Activated T-cell treated with anti-CD3 and anti-CD28 coated beads, Interleukin-2, amount 50 U/mL, for 48 hours (primary cell): Measurements from ENCODE around the gene FLACC1.
A peak's percentile ranks its signal among the peaks of the same experiment; 100 is the strongest.
"Not testable (repeated sequence)": the region's sequence is repeated elsewhere in the genome, so short reads cannot be mapped to it uniquely, and the experiment has no call there.

Experiments used
- DNase-seq, 2 experiments: peaks; one replicate each; pipeline ENCODE4 v3.0.0-alpha.2; 2020

Gene FLACC1, protein sequence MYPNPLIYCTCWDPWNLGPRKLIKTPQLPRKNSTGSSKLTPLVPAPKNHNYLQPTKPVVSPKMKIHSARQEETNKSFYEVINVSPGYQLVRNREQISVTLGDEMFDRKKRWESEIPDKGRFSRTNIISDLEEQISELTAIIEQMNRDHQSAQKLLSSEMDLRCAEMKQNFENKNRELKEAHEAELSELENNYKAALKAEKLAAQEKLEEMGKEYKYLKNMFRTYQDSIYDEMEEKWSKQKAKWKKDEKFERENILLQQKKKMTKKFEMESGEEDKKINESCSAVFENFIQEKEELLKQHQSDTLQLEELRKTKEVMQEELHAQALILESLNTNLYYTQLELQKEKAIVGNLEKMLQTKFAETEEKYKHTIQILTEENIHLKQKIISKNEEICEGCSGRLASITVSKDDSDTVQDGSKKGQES

DNA sequence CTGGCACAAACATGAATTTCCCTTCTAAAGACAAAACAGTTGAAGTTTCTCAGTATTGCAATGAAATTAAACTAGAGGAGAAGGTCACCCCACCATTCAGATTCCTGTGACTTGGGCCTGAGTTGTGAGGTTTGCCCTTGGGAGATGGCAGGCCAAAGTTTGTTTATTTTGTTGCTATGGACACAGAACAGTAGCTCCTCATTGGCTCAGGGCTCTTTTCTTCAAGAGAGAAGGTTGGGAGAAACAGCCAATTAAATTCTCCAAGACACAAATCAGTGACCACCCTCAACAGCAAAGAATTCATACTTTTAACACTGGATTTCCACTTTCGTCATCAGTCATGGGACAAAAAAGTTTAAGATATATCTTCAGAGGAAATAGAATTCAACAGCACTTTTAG, at the start of gene FLACC1:
TSS of gene FLACC1 (minus strand) at position 125 of the 400 bp plus-strand sequence. CDS start 5,941 bp downstream, outside the sequence.
- no peak for DNase-seq

DNA sequence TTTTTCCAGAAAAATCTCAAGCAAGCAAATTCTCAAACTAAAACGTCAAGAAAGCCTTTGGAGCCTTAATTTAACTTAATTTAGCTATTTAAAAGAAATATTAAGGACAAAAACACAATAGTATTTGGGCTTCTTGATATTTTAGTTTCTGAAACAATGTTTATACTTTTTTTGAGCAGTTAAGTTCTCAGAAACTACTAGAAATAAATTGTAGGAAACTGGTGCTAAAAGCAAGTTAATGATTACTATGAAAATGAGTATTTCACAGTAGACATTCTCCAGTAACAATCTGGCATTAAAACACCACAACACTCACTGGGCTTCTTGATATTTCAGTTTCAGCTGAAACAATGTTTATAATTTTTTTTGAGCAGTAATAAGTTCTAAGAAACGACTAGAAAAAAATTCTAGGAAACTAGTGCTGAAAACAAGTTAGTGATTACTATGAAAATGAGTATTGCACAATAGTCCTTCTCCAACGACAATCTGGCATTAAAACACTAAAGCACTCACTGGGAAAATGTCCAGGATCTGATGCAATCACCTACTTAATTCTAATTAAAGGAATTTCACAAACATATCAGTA, 49.0 kb upstream of the FLACC1 start:
- no peak for DNase-seq

DNA sequence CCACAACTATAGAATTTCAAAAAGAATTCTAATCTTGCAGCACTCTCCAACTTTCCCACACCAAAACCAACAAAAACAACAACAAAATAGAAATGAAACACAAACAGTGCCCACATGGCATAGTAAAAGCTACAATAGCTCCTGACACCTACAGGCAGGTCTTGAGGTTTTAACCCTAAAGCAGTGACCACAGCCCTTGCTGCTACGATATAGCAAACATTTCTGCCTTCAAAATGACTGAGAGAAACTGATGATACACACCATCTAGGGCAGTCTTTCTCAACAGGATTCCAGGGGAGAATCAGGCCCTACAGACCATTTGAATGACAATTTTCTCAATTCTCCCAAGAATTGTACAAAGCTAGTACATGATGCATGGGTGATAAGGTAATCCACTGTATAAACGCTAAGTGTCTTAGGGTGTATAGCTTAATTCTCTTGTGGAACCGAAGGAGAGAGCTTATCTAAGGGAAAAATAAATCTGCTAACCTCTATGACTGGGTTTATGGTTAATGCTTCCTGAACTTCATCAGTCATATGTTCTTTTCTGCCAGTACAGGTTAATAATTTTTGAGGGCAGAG, 47.6 kb upstream of the FLACC1 start:
- no peak for DNase-seq

DNA sequence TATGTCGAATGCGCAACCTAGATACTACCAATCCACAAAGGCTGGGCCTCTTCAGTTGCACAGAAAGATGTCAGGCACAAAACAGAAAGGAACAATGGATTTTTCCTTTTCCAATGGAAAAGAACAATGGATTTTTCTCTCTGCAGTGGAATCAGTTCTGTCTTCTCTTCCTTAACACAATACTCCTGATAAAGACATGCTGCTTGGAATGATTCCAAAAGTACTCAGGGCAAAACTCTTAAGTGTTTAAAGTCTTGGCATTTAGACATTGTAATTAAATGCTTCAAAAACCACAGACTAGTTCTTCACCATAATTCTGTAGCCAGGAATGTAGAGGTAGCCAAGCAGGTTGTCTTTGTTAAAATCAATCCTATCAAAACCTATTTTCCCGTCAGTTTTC, 46.7 kb upstream of the FLACC1 start:
- DNase-seq, result no peak

DNA sequence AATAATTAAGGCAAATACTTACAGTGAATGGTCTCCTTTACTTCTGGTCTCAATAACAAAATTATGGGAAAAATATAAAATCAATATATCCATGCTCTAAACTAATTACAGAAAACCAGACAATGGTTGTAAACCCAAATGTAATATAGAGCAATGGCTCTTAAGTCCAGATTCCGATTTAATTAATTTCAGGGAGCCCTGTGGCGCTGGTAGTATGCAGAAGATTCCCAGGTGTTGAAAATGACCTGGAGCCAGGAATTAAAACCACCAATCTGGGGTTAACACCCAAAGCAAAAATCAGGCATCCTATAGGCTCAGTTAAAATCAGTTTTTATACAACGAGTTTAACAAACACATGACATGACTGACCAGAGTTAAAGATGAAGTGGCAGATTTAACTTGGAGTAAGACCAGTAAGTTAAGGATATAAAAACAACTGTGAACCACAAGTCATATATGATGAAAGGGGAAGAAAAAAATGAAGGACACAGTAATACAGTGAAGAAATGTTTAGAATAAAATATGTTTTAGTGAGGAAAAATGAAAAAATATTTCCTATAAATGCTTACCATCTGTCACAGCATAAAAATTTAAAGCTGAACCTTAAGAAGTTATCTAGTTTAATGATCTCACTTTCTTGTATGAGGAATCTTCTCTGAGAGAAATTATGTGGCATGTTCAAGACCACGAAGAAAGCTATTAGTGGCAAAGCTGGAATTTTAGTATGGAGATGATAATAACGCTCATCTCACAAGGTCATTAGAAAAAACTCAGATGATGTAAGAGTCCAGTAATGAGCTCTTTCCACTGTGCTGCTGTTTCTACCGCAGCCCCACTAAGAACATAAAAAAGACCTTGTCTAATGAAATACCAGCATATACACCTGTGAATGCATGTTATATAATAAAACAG, 45.8 kb upstream of the FLACC1 start:
- DNase-seq, result no peak

DNA sequence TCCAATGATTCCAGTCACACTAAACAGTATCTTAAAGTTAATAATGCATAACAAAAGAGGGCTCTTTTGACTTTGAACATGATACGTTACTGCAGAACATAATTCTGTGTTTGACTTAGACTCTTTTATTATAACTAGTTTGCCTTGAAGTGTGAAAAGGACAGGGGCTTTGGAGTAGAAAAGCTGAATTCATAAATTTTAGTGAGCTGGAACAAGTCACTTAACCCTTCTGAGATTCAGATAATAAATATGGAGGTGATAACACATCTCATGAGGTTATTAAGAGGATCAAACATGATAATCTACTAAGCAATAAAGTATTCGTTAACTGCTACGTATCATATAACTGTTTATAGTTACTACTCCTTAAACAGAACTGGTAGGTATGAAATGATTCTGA, 44.7 kb upstream of the FLACC1 start:
- no peak for DNase-seq

DNA sequence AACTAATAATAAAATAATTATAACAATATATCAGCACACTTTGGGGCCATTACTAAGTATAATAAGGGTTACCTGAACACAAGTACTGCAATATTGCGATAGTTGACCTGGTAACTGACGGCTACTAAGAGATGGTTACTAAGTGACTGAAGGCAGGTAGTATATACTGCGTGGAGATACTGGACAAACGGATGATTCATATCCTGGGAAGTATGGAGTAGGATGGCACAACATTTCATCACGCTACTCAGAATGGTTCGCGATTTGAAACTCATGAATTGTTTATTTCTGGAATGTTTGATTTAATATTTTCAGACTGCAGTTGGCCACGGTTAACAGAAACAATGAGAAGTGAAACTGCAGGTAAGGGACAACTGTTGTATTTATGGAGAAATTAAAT, 39.5 kb upstream of the FLACC1 start:
- no peak for DNase-seq

DNA sequence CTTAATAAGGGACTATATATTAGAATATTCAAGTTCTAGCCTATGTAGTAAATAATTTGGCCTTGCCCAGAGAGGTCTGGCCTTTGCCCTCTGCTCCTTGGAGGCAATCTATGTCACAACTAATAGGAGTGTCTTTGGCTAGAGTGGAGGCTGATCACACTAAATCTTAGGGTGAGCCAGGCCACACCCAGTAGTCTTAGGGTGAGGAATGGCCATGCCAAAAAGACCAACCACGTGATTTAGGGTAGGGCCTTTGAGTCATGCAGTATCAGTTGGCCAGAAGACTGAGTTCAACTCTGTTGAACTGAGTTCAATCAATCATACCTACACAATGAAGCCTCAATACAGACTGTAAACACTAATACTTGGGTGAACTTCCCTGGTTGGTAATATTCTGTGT, 26.0 kb upstream of the FLACC1 start:
- no peak for DNase-seq

DNA sequence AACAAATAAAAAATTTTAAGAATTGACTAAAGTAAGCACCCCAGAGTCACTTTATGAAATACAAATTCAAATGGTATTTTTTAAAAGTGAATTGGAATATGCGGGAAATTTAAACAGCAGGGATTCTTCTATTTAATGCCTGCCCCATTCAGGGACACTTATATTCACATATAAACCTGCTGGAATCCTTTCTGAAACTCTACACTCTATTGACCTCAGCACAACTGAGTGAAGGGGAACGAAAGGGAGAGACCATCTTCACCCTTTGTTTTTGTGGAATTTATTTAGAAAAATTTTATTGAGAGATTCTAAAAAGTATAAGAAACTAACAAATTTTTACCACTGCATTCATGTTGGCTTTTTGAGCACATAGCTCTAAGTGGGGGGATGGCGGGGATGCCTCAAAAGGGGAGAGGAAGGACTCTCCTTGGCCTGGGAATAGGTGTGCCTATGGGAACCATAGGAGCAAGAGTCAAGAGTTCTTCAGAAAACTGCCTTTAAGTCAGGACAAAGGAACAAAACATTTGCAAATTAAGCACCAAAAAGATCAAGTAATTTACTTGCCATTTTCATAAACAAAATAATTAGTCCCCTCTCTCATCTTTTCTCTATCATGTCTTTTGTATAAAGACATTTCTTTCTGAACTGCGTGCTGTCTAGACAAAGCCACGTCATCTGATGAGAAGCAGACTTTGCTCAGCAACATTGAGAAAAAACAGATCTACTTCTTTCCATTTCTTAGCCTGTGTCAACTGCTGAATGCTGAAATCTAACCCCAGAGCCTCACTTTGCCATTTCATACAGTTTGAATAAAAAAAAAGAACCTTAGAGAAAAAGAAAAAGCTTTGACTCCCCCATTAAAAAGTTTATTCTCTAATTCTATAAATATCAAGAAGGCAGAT, 21.6 kb upstream of the FLACC1 start:
- DNase-seq, result no peak

DNA sequence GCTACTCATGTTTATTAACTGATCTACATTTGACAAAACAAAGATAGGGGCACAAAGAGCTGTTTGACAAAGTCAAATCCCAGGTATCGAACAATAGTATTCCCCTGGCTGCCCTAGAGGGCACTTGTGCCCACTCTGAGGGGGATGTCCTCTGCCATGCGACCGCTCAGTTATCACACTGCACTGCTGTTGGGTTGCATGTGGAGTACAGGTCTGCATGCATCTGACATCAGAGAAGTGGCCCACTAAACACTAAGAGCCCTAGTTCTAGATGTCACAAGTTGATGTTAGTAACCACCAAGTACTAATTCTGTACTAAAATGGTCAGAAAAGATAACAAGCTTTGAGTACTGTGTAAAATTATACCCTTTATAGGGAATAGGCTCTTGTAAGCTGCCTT, 20.1 kb upstream of the FLACC1 start:
- no peak for DNase-seq

DNA sequence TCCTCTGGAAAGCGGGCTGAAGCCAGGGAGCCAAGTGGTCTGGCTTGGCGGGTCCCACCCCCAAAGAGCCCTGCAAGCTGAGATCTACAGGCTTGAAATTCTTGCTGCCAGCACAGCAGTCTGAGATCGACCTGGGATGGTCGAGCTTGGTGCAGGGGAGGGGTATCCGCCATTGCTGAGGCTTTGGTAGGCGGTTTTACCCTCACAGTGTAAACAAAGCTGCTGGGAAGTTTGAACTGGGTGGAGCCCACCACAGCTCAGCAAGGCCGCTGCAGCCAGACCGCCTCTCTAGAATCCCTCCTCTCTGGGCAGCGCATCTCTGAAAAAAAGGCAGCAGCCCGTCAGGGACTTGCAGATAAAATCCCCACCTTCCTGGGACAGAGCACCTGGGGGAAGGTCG, 12.6 kb upstream of the FLACC1 start:
- no peak for DNase-seq

DNA sequence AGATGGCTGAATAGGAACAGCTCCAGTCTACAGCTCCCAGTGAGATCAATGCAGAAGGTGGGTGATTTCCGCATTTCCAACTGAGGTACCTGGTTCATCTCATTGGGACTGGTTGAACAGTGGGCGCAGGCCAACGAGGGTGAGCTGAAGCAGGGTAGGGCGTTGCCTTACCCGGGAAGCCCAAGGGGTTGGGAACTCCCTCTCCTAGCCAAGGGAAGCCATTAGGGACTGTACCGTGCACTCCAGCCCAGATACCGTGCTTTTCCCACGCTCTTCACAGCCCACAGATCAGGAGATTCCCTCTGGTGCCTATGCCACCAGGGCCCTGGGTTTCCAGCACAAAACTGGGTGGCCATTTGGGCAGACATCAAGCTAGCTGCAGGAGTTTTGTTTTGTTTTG, 12.2 kb upstream of the FLACC1 start:
- DNase-seq, result not testable (repeated sequence)

DNA sequence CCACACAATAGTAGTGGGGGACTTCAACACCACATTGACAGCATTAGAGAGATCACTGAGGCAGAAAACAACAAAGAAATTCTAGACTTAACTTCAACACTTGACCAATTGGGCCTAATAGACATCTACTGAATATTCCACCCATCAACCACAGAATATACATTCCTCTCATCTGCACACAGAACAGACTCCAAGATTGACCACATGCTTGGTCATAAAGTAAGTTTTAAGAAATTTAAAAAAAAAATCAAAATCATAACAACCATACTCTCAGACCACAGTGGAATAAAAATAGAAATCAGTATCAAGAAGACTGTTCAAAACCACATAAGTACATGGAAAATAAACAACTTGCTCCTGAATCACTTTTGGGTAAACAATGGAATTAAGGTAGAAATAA, 9.0 kb upstream of the FLACC1 start:
- no peak for DNase-seq

DNA sequence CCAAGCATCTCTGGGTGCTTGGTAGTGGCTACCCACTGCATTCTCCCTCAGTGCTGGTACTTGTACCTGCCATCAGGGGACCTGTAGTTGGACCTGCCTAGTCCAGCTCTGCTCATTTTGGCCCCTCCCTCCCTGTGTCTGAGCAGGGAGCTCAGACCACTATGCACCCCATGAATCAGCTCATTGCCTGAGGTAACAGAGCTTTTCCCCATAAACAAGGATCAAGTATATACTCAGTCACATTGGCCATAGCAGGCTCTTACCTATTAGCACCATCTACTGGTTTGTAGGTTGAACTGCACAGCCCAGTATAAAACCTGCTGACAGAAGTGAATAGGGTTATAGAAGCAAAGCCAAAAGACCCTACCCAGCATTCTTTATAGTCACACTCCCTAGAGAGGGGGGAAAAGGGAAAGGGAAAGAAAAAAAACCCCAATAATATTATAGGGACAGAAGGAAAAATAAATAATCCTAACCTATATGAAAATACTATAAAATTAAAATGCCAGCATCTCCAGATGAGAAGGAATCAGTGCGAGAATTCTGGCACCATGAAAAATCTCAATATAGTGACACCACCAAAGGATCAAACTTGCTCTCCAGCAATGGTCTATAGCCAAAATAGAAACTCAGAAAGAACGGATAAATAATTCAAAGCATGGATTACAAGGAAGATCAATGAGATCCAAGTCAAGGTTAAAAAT, 6.9 kb upstream of the FLACC1 start:
- DNase-seq, result peak; percentile 34 to 47

DNA sequence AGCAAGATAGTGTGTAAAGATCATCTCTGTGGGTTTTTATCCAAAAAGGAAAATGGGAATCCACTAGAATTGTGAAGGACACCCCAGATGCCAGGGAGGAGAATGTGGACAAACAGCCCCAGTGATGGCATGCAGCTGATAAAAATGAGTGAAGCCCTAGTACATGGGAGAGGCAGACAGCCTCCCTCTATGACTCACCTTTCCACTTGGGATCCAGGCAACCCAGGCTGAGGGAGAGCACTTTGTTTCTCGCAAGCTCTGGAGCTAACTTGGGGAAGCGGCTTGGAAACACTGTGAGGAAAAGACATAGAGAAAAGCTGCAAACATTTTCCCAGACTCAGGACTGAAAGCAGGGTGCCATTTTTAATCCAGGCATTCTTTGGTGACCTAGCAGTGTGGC, 5.3 kb upstream of the FLACC1 start:
- DNase-seq, result no peak

DNA sequence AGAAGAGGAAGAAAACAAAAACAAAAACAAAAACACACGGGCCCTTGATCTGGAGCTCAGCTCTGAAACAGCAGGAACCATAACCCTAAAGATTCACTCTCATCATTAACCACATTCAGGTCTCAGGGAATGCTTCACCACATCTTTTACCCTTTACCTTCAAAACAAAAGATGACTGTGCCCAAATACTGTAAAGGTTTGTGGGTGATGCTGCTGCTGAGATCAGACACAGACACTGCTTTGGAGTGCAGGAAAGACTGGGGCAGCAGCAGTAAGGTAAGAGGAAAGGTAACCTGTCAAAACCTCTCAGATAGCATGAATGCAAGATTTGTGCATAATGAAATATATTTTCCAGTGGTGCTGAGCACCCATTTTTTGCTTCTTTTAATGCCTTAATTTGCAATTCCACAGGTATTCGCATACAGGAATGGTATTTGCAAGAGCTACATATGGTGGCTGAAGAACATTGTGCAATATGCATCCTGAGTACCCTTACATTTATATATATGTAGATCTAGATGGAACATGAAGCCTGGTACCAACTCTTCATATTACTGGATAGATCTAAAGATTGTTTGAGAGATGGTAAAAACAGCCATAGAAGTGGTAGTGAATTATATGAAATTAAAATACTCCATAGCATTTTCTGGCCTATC, 4.1 kb upstream of the FLACC1 start:
- DNase-seq, result no peak

DNA sequence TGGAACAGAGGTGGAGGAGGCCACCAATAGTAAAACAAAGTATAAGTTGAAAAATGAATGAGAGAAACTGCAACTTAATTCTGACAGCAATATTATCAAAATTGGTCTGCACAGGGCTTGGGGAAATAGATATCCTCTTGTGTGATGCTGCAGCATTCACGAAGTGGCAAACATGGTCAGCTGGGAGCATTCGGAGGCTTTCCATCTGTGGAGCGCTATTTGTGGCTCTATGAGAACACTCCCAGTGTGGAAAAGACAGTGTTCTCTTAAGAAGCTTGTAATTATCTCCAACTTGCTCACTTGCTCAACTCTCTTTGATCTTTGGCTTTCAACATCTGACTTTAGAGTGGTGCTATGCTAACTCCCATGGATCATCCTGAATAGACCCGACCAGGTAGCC, 3.1 kb upstream of the FLACC1 start:
- no peak for DNase-seq

DNA sequence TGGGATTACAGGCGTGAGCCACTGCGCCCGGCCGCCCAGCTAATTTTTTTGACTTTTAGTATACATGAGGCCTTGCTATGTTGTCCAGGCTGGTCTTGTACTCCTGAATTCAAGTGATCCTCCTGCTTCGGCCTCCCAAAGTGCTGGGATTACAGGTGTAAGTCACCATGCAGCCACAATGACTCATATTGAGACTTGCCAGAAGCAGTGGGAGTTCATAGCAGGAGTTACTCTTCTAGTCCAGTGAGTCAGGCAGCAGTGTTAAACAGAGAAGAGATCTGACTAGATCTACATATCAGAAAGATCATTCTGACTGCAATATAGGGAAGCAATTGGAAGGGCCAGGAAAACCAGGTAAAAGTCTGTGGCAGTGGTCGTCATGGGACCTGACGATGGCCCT, 1.5 kb upstream of the FLACC1 start:
- peak; percentile 56 to 66 for DNase-seq

DNA sequence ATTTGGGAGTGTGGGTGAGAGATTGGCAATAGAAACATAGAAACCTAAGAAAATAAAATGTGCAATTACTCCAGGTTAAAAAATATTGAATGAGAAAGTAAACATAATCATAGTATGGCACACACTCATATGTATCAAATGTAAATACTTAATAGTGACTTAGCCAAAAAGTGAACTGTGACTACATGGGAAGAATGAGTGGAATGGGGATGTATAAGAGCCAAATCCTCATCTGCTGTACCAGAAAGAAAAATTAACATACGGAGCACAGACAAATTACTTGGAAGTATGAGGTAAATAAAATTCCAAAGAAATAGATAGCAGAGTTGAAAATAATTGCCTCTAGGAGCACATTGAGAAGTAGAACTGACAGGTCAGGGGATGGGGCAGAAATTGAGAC, 4.0 kb downstream of the FLACC1 start:
- DNase-seq, result no peak

DNA sequence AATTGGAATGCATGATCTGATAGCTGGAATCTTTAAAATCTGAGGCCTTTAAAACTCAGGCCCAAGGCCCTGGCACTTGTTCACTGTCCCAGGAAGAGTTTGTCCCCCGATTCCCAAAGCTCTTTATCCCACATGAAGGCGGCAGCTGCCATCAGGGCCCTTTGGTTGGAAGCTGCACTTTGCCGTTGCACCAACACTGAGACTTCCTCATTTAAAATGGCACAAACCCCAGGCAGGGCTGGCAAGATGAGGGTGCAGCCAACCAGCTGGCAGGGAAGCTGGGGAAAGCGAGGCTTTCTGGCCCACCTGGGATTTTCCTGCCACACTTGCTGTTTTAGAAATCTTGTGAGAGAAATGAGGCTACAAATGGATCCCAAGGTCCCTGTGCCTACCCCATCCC, 6.3 kb downstream of the FLACC1 start:
- no peak for DNase-seq

DNA sequence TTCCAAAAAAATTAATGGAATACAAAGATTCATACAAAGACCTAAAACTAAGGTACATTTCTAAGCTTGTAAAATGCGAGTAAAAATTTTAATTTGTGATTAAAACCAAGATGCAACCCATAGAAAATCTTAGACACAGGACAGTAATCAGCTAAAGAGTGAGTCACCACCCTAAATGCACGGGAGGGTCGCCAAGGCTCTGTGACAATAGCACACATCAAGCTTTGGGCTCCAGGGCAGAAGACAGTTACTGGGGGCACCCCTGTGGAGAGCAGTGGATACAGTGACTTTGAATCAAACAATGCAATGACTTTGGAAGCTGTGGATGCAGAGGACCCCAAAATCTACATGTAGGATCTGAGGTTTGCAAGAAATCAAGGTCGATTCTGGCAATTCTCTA, 7.5 kb downstream of the FLACC1 start:
- no peak for DNase-seq
